ENCODE data around the gene ZBTB2. TPM values are rescaled to one million over a fixed set of nuclear protein-coding genes. Genes with fewer than 3 reads are reported as not detected.

ZBTB2 gene
- total RNA-seq, 2 donors from 2014 or later: 5.6 to 6.0 TPM

DNA sequence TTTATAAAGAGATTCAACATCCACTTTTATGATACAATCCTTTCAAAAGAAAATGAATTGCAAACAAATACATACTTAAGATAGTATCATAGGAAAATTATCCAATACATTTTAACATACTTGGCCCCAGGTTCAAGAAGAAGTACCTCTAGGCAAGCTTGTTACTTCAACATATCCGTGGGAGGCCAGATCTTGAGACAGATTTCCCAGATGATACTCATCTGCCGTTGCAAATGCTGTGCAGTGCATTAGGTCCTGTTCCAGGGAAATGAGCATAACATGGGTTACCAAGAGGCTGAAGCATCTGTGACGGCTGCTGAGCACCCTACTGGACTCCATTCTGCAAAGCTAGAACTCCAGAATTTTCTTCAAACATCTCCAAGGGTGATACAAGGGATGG lies 44.9 kb upstream of the ZBTB2 start:
- Histone ChIP-seq H3K36me3 (replicated peaks in 1 of 2; ENCODE audit: insufficient read depth in 1 of 2, low read depth in 2 of 2) (no peaks in the 10 kb centered on the region), H3K4me1 (peaks cover 10% of the 10 kb centered on the region), H3K27me3 (no peaks in the 10 kb centered on the region), H3K9me3 (no peaks in the 10 kb centered on the region), H3K27ac (peak overlapping the region in 1 of 4 donors; percentile 19), H3K4me3 (no peak overlapping the region)
- intact Hi-C loops (cut with DNase I): no loop called here
- ATAC-seq: no peak
- TF ChIP-seq, protein P1, sequence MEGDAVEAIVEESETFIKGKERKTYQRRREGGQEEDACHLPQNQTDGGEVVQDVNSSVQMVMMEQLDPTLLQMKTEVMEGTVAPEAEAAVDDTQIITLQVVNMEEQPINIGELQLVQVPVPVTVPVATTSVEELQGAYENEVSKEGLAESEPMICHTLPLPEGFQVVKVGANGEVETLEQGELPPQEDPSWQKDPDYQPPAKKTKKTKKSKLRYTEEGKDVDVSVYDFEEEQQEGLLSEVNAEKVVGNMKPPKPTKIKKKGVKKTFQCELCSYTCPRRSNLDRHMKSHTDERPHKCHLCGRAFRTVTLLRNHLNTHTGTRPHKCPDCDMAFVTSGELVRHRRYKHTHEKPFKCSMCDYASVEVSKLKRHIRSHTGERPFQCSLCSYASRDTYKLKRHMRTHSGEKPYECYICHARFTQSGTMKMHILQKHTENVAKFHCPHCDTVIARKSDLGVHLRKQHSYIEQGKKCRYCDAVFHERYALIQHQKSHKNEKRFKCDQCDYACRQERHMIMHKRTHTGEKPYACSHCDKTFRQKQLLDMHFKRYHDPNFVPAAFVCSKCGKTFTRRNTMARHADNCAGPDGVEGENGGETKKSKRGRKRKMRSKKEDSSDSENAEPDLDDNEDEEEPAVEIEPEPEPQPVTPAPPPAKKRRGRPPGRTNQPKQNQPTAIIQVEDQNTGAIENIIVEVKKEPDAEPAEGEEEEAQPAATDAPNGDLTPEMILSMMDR (IDR thresholded peaks at IDR 0.05): no peak
- TF ChIP-seq POLR2A (IDR thresholded peaks at IDR 0.05): no peak
- WGBS, 2 donors: 73 to 83% methylated on average over 3 of the region's 3 CpGs
- no peak for DNase-seq

DNA sequence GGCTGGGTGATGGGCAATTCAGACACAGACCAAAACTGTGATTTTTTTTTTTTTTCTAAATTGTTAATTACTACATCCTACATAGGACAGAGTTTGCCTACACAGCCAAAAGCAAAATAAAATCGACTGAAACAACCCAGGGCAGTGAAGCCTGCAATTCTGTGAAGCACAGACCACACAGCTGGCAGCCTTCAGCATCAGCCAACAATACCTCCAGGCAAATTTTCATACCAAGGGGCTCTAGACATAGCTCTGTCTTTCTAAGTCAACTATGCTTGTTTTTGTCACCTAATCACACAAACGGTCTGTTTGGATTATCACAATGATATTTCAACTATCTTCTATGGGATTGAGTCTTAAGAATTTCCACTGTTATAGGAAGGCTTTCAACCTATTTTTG lies 43.0 kb upstream of the ZBTB2 start:
- Histone ChIP-seq H3K27ac (no peak overlapping the region), H3K36me3 (replicated peaks in 1 of 2; ENCODE audit: insufficient read depth in 1 of 2, low read depth in 2 of 2) (peaks cover 0 to 8% of the 10 kb centered on the region in 2 donors), H3K4me3 (no peak overlapping the region), H3K4me1 (peaks cover 8% of the 10 kb centered on the region), H3K9me3 (no peaks in the 10 kb centered on the region), H3K27me3 (no peaks in the 10 kb centered on the region)
- intact Hi-C loops (cut with DNase I): no loop called here
- 41 to 54% methylated on average over 2 of the region's 2 CpGs for WGBS, 2 donors
- no peak for ATAC-seq
- TF ChIP-seq, protein P1 (IDR thresholded peaks at IDR 0.05): no peak
- TF ChIP-seq POLR2A (IDR thresholded peaks at IDR 0.05): no peak
- DNase-seq: no peak

DNA sequence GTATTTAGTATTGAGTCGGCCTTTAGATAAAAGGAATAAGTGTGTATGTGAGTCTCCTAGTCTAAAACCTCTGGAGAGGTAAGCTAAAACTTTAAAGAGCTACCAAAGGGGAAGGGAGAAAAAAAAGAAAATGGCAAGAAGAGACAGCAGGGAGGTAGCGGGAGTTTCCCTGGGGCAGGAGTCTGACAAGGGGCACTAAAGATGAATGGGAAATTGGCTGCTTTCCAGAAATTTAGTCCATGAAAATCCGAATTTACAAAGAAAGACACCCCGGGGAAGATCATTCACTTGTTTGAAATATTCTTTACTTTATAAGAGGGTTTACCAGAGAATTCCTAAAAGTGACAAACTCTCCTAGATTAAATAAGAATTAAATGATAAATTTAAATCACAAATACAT lies 41.3 kb upstream of the ZBTB2 start:
- no peaks in the 10 kb centered on the region for H3K27me3 ChIP-seq
- peaks cover 0 to 8% of the 10 kb centered on the region in 2 donors for H3K36me3 ChIP-seq (replicated peaks in 1 of 2; ENCODE audit: insufficient read depth in 1 of 2, low read depth in 2 of 2)
- 90 to 91% methylated on average over 4 of the region's 4 CpGs for WGBS, 2 donors
- TF ChIP-seq, protein P1 (IDR thresholded peaks at IDR 0.05): no peak
- TF ChIP-seq POLR2A (IDR thresholded peaks at IDR 0.05): no peak
- no peak for DNase-seq
- H3K9me3 ChIP-seq: no peaks in the 10 kb centered on the region
- intact Hi-C loops (cut with DNase I): no loop called here
- H3K4me3 ChIP-seq: no peak overlapping the region
- no peak overlapping the region for H3K27ac ChIP-seq
- peaks cover 5% of the 10 kb centered on the region for H3K4me1 ChIP-seq
- ATAC-seq: no peak

DNA sequence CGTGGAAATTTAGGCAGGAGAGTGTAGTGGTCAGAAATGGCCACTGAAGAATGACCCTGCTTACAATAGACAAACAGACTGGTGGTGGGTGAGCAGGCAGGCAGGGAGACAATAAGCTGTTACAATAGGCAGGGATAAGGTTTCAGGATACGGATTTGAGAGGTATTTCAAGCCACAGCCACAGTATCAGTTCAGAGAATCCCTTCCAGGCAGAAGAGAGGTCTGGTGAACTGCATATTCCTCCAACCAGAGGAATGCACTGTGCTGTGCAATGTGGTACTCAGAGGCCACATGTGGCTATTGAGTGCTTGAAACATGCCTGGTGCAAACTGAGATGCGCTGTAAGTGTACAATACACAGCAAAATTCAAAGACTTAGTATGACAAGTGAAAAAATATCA lies 40.0 kb upstream of the ZBTB2 start:
- no peak for DNase-seq
- intact Hi-C loops (cut with DNase I): no loop called here
- no peaks in the 10 kb centered on the region for H3K4me1 ChIP-seq
- H3K27ac ChIP-seq: no peak overlapping the region
- WGBS, 2 donors: 91 to 96% methylated on average over 3 of the region's 3 CpGs
- no peaks in the 10 kb centered on the region for H3K9me3 ChIP-seq
- H3K36me3 ChIP-seq (replicated peaks in 1 of 2; ENCODE audit: insufficient read depth in 1 of 2, low read depth in 2 of 2): peaks cover 0 to 10% of the 10 kb centered on the region in 2 donors
- no peak for ATAC-seq
- no peaks in the 10 kb centered on the region for H3K27me3 ChIP-seq
- no peak overlapping the region for H3K4me3 ChIP-seq
- TF ChIP-seq, protein P1 (IDR thresholded peaks at IDR 0.05): no peak
- TF ChIP-seq POLR2A (IDR thresholded peaks at IDR 0.05): no peak

GRCh38 chr6:151430886-151431285 lies 39.5 kb upstream of the ZBTB2 start:
- Histone ChIP-seq H3K4me1 (no peaks in the 10 kb centered on the region), H3K4me3 (no peak overlapping the region), H3K9me3 (no peaks in the 10 kb centered on the region), H3K27me3 (no peaks in the 10 kb centered on the region), H3K36me3 (replicated peaks in 1 of 2; ENCODE audit: insufficient read depth in 1 of 2, low read depth in 2 of 2) (peaks cover 0 to 10% of the 10 kb centered on the region in 2 donors), H3K27ac (no peak overlapping the region)
- TF ChIP-seq, protein P1 (IDR thresholded peaks at IDR 0.05): no peak
- TF ChIP-seq POLR2A (IDR thresholded peaks at IDR 0.05): no peak
- no peak for ATAC-seq
- intact Hi-C loops (cut with DNase I): no loop called here
- WGBS, 2 donors: 90% methylated on average over 3 of the region's 3 CpGs
- no peak for DNase-seq

All from body of pancreas (tissue), 4 donors.